HCT116 (cell line): Measurements from ENCODE around the gene SLC18A2.

Experiments
- CBX3 ChIP-seq: IDR thresholded peaks from 2 replicates; pipeline ENCODE4 v1.6.1; 2012; ENCODE audit warnings: low read depth
- CTCF ChIP-seq, 3 experiments: fragments of 200-600 bp in 1 of 3; sonication (generic) in 1 of 3; IDR thresholded peaks in 2 of 3; conservative IDR thresholded peaks in 1 of 3; 2 replicates each; pipeline ENCODE4 v1.5.1; 2012 to 2017; ENCODE audit warnings: low read depth in 2 of 3, low read length in 2 of 3, antibody characterized with exemption in 1 of 3, borderline replicate concordance in 1 of 3, control low read depth in 1 of 3, mild to moderate bottlenecking in 1 of 3, mixed read lengths in 1 of 3, mixed run types in 1 of 3, moderate library complexity in 1 of 3; ENCODE audit not compliant: insufficient read depth in 1 of 3

DNA sequence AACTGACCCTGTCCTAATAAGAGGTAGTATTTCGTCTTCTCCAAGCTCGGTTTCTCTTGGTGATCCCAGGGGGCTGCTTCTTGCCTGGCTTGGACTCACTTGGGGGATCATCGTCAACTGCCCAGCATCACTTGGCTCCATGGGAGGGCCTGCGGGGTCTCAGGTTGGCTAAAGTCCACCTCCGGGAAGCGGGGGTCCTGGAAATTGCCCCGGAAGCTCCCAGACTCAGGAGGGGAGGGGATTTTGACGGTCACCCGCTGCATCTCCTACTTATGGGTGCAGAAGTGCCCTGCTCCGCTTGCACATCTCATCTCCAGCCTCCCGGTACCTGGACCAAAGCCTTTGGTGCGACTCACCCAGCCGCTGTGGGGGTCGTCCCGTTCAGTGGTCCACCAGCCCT, 24.9 kb upstream of the SLC18A2 start:
- TF ChIP-seq CTCF (IDR thresholded peaks at IDR 0.05 in 2 of 3, conservative IDR thresholded peaks at IDR 0.05 in 1 of 3; ENCODE audit: borderline replicate concordance in 1 of 3, insufficient read depth in 1 of 3, low read depth in 2 of 3, low read length in 2 of 3) (no peak), CBX3 (no peak)
